GM18909 (cell line): Measurements from ENCODE around the gene MRM3.
"Not testable (repeated sequence)": the region's sequence is repeated elsewhere in the genome, so short reads cannot be mapped to it uniquely, and the experiment has no call there.

Source experiments
- ATAC-seq: cut with Tn5 transposase; IDR thresholded peaks from one replicate; pipeline ENCODE4 v1.9.1; 2021; ENCODE audit warnings: mild to moderate bottlenecking; ENCODE audit not compliant: unreplicated experiment, poor library complexity

The MRM3 gene

GRCh38 chr17:753418-753817, 28.7 kb upstream of the MRM3 start:
- ATAC-seq = no peak

- not testable (repeated sequence) for ATAC-seq
Measured at GRCh38 chr17:755319-755961, 26.7 kb upstream of the MRM3 start.

GRCh38 chr17:756010-756567, 26.1 kb upstream of the MRM3 start:
- ATAC-seq = not testable (repeated sequence)

- no peak for ATAC-seq
Measured at GRCh38 chr17:759964-760363, 22.2 kb upstream of the MRM3 start.

GRCh38 chr17:760371-760770, 21.8 kb upstream of the MRM3 start:
- no peak for ATAC-seq

DNA sequence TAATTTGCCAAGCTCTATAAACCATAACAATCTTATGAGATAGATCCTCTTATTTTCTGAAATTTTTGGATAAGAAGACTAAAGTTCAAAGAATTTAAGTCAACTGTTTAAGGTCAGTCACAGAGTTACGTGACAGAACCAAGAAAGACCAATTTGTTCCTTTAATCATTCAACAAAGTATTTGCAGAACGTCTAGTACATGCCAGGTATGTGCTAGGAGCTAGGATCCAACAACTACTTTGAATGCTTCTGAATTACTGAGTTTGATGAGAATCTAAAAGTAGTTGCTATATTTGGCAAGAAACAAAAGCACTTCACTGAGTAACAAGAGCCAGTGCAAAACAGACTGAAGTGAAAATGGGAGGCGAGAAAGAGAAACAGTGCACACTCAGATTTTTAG, 15.1 kb upstream of the MRM3 start:
- ATAC-seq = no peak

- no peak for ATAC-seq
Measured at GRCh38 chr17:773016-773415, 9.1 kb upstream of the MRM3 start.

DNA sequence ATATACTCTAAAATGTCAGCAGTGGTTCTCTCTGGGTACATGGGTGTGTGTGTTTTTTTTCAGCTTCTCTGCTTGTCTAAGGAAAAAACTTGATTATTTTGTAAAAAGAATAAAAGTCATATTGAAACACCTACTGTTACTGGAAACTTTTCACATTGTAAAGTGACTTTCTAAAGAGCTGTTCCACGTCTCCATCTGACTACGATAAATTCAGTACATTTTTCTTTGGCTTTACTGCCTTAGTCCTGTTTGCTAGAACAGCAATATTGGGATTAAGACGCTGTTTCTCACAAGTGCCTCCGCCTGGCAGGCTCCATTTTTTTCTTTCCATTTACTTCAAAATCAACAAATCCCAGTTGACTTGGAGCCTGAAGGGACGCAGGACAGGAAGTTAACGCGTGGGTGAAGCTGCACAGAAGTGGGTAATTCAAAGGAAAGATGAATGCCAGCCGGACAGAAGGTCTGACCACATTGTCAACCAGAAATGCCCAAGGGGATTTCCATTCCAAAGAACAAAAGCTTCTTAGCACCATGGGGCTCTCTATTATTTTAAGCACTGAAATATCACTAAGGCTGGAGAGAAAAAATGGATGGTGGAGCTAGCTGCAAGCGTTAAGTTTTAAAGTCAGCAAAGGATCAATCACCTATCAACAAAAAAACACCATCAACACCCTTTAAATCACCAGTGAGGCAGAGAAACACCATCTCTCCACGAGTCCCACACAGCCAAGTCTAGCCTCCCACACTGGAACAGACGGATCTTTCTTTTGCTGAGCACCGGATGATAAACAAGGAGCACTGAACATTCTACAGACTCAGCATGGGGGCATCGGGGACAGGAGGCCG, 8.5 kb upstream of the MRM3 start:
- ATAC-seq = no peak

DNA sequence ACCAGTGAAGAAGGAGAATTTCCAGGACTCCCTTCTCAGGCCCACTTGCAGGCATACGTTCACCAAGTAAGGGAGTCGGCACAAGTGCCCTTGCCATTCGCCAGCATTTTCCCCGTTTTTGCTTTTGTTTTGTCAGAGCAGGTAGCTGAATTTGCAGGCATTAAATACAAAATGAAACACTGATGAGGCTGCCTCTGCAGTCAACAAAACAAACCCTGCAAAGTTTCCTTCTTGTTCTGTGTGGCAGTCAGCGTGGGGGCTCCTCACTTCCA, 7.9 kb upstream of the MRM3 start:
- no peak for ATAC-seq

DNA sequence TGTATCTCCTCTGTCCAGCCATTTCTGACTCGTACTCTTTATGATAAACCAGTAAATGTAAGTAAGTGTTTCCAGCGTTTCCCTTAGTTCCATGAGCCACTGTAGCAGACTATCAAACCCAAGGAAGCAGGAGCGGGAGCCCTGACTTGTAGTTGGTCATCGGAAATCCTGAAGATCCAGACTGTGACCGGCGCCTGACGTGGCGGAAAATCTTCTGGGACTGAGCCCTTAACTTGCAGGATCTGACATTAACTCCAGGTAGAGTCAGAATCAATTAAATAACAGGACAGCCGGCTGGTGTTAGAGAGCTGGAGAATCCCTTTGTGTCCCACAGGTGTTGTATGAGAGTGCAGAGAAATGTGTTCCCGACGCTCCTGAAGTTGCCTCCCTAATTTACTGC, 4.1 kb upstream of the MRM3 start:
- no peak for ATAC-seq

DNA sequence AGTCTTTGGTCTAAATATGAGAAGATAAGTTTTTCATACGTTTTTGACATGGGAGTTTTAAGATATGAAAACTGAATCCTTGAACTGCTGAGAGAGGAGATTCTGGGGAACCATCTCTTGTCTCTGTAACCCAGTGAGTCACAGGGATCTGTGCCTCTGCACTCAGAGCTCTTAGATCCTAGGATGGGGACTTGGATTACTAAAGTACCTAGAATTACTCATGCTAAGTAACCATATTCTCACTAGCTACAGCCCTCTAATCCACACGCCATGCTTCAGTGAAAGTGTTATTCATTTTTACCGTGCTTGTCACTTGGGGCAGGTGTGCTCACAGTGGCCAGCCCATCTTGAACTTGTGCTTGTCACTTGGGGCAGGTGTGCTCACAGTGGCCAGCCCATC, 2.0 kb downstream of the MRM3 start:
- no peak for ATAC-seq

- ATAC-seq = not testable (repeated sequence)
Measured at GRCh38 chr17:785901-786300, 3.7 kb downstream of the MRM3 start.

DNA sequence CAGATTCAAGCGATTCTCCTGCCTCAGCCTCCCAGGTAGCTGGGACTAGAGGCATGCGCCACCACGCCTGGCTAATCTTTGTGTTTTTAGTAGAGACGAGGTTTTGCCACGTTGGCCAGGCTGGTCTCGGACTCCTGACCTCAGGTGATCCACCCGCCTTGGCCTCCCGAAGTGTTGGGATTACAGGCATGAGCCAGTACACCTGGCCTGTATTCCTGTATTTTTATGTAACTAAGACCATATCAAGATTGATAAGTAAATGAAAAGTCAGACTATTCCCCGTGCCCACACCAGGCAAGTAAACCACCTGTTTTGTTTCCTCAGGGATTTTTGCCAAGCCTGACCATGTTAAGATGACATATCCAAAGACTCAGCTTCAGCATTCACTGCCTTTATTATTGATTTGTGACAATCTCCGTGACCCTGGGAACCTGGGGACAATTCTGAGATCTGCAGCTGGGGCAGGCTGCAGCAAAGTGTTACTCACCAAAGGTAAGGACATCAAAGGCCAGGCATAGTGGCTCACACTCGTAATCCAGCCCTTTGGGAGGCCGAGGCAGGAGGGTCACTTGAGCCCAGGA, 5.6 kb downstream of the MRM3 start:
- ATAC-seq = no peak

GRCh38 chr17:788551-788950, 6.4 kb downstream of the MRM3 start:
- no peak for ATAC-seq

DNA sequence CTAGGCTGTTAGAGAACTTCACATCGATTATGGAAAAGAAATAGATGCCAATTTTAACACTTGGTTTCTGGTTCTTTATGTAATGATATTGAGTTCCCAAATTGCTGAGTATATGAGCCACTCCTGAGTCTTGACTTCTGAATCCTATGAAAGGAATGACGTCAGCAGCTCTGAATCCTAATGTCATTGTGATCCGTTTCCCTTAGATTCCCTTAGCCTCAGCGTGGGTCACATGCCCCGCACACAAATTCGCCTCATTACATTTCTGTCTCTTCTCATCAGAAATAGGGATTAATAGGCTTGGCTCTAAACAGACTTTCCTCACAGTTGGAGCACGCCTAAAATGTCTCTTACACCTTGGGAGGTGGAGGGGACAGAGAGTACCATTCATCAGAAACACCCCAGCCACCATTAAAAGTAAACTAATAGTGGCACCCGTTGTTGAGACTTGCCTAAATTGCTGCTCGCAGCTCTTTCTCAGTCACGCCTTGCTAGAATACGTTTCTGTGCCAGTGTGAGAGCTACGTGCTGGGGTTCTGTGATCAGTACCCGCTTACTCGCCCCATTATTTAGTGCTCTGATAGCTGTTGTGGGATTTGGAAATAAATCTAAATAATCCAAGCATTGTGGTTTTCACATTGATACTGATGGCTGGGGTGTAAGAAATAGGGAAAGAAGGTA, 7.1 kb downstream of the MRM3 start:
- ATAC-seq = no peak

GRCh38 chr17:789931-790873, 8.0 kb downstream of the MRM3 start:
- ATAC-seq = not testable (repeated sequence)

GRCh38 chr17:790874-791247, 8.7 kb downstream of the MRM3 start:
- not testable (repeated sequence) for ATAC-seq

GRCh38 chr17:791829-792228, 9.7 kb downstream of the MRM3 start:
- no peak for ATAC-seq

DNA sequence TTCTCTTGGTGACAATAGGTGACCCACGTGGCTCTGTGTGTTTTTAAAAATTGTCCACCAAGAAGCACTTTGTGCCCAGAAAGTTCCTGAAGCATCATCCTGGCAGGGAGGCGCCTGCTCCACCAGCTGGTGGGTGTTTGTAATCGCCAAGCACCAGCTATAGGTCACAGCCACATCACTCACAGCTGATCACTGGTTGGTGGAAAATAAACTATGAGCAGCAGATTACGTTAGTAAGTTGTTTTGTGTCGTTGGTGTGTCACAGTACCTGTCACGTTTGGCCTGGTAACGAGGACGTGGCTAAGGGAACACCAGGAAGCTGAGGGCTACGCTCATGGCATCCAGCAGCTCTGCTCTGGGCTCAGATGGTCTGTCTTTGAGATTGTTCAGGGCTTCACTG, 10.1 kb downstream of the MRM3 start:
- ATAC-seq = no peak

DNA sequence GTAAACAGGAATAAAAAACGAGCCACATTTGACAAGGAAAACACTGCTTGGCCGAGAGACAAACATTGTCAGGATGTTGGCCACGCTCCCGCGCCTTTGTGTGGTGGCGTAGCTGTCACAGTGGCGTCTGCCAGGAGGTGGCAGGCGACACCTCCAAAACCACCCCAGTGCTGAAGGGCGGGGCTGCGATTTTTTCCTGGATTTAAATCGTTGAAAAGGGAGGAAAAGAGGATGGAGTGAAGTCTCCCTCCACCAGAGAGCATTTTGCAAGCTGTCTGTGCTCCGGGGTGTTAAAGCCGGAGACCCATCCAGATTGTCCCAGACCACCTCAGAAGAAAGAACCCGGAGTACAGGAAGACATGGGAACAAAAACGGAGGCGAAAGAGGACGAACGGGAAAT, 12.7 kb downstream of the MRM3 start:
- ATAC-seq = no peak
